Middle frontal gyrus (tissue), 1 donor: ENCODE data around the gene EPO.
"Not testable (repeated sequence)": the region's sequence is repeated elsewhere in the genome, so short reads cannot be mapped to it uniquely, and the experiment has no call there.

Experiments
- DNase-seq: peaks from one replicate; pipeline ENCODE4 v3.0.0-alpha.2; 2015; ENCODE audit warnings: low spot score; ENCODE audit errors: extremely low spot score

Gene EPO

DNA sequence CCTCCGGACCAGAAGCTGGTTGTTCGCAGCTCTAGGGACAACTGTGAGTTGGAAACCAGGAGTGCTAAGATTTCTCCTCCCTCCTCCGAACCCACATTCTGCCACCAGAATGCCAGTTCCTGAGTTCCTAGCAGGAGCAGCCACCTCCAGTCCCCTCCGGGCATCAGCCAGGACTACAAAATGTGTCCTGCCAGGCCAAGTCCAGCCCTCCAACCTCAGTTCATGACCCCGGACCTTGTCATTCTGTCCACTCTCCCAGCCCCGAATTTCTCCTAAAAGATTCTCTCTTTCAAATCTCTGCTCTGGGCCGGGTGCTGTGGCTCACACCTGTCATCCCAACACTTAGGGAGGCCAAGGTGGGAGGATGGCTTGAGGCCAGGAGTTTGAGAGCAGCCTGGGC lies 15.5 kb downstream of the EPO start:
- DNase-seq, result no peak

DNA sequence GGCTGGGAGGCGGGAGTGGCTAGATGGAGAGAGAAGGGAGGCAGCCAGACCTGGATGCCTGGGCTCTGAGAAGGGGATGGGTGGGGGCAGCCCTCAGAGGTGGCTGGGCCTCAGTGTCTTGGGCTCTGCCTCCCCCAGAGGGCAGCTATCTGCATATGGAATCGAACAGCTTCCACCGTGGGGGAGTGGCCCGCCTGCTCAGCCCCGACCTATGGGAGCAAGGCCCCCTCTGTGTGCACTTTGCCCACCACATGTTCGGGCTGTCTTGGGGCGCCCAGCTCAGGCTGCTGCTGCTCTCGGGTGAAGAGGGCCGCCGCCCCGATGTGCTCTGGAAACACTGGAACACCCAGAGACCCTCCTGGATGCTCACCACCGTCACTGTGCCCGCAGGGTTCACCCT lies 16.4 kb downstream of the EPO start:
- no peak for DNase-seq

DNA sequence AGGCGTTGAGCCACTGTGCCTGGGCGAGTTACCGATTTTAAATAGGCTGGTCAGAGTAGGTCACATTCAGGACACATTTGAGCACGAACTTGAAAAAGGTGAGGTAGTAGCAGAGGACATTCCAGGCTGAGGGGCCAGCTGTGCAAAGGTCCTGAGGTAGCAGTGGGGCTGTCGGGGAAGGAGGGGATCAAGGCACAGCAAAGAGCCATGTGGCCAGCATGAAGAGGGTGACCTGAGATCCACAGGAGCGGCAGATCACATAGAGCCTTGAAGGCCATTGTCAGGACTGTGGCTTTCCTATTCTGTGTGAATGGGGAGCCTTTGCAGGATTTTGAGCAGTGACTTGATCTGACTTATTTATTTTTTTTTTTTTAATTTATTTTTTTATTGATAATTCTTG lies 19.7 kb downstream of the EPO start:
- DNase-seq, result no peak

DNA sequence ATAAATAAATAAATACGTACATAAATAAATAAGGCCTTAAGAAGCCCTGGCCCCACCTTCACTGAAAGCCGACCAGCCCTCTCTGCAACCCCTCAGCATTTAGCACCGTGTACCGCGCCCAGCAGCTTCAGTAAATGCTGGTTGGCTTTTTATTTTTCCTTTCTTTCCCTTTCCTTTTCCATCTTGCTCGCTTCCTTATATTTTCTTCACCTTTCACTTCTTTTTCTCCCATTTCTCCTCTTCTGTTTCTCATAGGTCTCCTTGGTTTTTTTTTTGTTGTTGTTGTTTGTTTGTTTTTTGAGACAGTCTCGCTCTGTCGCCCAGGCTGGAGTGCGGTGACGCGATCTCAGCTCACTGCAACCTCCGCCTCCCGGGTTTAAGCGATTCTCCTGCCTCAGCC lies 24.3 kb downstream of the EPO start:
- DNase-seq, result no peak

DNA sequence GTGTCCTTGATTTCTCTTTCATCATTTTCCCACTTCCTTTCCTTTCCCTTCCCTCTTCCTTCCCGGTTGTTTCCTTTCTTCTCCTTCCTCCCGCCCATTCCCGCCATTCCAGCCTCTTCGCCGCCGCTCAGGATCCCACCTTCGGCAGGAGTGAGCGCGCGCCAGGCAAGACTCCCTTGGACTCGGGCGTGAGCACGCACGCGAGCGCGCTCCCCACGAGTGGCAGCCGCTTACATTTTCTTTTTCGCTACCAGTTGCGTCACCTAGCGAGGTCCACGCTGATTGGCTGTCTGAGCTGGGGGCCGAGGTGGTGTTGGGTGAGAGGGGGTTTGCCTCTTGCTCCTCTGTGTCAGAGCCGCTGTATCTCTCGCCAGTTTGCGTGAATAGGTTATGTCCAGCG lies 24.9 kb downstream of the EPO start:
- peak; percentile 49 for DNase-seq

DNA sequence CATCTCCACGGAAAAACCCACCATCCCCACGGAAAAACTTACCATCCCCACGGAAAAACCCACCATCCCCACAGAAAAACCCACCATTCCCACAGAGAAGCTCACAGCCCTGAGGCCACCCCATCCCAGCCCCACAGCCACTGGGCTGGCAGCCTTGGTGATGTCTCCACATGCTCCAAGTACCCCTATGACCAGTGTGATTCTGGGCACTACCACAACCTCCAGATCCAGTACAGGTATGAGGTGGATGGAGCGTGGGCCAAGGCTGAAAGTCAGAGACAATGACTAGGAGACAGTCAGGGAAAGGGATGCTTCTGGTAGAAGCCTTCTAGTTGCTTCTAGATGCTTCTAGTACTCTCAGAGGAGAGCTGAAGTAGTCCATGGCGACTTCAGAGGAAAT lies 32.7 kb downstream of the EPO start:
- DNase-seq, result no peak

DNA sequence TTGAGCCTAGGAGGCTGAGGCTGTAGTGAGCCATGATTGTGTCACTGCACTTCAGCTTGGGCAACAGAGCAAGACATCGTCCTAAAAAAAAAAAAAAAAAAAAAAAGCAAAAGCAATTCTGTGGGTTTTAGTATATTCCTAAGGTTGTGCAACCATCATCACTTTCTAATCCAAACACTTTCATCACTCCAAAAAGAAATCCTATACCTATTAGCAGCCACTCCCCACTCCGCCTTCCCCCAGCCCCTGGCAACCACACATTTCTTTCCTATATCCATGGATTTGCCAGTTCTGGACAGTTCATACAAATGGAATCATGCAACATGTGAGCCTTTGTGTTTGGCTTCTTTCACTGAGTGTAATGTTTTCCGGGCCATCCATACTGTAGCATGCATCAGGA lies 33.5 kb downstream of the EPO start:
- DNase-seq, result no peak

DNA sequence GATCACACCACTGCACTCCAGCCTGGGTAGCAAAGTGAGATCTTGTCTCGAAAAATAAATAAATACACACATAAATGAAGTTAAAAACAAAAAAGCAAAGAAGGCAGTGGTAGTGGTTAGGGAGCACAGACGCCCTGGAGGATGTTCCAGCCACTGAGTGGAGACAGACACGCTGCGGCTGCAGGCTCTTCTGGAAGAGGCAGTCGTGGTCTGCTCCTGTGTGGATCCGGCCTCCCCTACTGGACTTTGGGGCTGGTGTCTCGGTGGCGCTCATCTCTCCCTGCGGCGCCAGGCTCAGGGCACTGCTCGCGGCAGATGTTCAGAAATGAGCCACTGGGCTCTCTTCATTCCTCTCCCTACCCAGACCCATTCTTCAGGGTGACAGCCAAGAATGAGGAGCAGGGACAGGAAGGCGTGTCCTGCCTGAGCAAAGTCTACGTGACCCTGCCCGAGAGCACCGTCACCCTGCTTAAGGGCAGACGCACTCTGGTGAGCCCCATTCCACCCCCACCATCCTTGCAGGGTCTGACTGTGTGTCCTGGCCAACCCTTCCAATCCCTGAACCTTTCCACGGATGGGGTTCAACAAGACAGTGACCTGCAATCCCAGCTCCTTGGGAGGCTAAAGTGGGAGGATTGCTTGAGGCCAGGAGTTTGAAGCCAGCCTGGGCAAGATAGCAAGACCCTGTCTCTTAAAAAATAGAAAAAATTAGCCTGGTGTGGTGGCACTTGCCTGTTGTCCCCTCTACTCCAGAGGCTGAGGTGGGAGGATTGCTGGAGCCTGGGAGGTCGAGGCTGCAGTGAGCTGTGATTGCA lies 39.3 kb downstream of the EPO start:
- DNase-seq, result no peak

DNA sequence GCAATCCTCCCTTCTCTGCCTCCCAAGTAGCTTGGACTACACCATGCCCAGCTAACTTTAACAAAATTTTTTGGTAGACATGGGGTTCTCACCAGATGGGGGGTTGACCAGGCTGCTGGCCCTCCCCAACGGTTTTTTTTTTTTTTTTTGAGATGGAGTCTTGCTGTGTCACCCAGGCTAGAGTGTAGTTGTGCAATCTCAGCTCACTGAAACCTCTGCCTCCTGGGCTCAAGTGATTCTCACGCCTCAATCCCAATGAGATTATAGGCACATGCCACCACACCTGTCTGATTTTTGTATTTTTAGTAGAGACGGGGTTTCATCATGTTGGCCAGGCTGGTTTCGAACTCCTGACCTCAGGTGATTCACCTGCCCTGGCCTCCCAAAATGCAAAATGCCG lies 42.6 kb downstream of the EPO start:
- DNase-seq, result not testable (repeated sequence)

DNA sequence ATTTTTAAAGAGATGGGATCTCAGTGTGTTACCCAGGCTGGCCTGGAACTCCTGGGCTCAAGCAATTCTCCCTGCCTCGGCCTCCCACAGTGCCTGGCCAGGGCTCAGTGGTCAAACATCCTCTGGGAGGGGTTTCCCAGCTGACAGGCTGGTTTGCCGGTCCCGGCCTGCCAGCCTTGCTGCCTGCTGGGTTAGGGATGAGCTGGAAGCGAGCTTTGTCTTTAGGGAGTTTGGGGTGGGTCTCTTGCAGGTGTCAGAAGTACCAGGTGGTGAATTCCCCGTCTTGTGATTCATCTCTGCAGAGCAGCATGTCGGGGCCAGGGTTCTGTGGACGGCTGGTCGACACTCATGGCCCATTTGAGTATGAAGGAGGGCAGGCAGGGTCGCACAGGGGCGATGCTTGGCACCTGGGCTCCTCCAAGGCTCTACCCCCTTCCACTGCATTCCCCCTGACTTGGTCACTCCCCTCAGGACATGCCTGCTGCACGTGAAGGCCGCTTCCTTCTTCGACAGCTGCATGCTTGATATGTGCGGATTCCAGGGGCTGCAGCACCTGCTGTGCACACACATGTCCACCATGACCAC lies 43.4 kb downstream of the EPO start:
- DNase-seq, result no peak

DNA sequence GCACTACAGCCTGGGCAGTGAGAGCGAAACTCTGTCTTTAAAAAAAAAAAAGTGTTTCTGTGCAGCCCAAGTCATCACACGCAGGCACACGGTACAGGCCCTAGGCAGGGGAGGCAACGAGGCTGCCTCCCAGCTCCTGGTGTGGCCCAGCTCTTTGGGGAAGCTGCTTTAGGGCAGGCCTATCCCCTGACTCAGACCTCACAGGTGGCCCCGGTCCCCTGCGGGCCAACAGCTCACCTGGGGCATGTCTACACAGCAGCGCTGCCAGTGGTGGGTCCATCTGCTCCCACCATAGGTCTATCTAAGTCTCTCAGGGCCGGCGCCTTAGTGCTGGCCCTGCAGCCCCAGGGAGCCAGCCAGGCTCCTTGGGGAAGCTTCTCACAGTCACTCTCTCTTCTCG lies 44.6 kb downstream of the EPO start:
- no peak for DNase-seq

DNA sequence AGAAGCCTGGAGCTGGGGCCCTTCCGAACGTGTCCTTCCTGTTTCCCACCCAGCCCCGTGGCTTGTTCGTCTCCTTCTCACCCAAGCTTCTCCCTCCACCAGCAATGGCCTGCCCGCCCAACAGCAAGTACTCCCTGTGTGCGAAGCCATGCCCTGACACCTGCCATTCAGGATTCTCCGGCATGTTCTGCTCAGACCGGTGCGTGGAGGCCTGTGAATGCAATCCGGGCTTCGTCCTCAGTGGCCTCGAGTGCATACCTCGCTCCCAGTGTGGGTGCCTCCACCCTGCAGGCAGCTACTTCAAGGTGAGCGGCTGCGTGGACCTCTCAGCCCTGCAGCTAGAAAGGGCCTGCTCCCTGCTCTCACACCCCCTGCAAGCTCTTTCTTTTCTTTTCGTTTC lies 45.0 kb downstream of the EPO start:
- DNase-seq, result no peak

DNA sequence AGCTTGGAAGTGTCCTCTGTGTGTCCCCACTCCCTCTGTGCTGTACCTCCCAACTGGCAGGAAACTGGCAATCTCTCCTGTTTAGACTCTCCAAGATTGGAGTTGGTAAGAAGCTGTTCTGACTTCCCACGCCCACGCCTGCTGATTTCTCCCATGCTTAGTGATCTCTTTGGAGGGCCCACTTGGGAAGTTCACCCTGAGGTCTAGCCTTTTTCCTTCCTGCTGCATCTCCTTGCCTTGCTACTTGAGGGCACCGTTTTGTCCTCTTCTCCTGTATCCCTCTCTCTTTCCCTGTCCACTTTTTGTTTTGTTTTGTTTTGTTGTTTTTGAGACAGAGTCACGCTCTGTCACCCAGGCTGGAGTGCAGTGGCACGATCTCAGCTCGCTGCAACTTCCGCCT lies 48.5 kb downstream of the EPO start:
- DNase-seq, result no peak
